Measurements from ENCODE around the gene RAD51B.

DNA sequence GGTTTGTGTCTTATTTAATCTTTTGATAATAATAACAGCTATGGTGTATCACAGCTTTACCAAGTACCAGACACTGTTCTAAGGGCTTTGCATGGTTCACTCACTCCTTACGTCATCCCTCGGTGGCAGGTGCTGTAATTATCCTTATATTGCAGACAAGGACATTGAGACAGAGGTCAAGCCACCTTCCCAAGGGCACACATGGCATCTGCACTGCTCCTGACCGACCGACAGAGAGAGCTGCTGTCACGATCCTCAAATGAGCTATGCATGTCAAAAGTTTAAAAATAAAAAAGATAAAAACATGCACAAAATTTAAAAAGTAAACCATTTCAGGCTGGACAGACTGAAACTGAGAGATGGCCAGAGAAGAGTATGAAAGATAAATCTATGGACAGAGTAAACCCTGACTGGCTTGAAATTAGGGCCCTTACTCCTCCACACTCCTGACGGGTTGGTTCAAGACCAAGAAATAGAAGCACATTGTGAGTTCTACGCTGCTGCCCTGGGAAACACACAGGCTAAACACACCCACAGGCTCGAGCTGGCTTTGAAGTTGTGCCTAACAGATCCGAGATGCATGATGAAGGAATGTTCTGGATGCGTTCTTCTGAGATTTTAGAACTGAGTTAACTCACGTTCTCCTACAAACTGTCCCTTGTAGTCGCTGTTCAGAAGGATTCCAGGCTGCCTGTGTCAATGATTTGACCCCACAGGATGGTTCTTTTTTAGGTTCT lies 704.6 kb downstream of the RAD51B start:
- TF ChIP-seq, protein P1, sequence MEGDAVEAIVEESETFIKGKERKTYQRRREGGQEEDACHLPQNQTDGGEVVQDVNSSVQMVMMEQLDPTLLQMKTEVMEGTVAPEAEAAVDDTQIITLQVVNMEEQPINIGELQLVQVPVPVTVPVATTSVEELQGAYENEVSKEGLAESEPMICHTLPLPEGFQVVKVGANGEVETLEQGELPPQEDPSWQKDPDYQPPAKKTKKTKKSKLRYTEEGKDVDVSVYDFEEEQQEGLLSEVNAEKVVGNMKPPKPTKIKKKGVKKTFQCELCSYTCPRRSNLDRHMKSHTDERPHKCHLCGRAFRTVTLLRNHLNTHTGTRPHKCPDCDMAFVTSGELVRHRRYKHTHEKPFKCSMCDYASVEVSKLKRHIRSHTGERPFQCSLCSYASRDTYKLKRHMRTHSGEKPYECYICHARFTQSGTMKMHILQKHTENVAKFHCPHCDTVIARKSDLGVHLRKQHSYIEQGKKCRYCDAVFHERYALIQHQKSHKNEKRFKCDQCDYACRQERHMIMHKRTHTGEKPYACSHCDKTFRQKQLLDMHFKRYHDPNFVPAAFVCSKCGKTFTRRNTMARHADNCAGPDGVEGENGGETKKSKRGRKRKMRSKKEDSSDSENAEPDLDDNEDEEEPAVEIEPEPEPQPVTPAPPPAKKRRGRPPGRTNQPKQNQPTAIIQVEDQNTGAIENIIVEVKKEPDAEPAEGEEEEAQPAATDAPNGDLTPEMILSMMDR (conservative IDR thresholded peaks at IDR 0.05; ENCODE audit: low read depth, low read length), result no peak
- no peak for TF ChIP-seq EZH2 (IDR thresholded peaks at IDR 0.05; ENCODE audit: low read length, unreplicated experiment)

All from PC-3 (cell line).